Fibroblast of lung (primary cell): Measurements from ENCODE around the gene OR51V1. TPM values are rescaled to one million over a fixed set of nuclear protein-coding genes. Genes with fewer than 3 reads are reported as not detected.

Experiments
- DNase-seq, 2 donors: peaks; one replicate each; pipeline versions ENCODE4 v3.0.0 to v3.0.0-alpha.2; 2010; ENCODE audit warnings: low read depth in 2 of 2
- H2AFZ ChIP-seq: 2 replicates; pipeline ENCODE4 v1.5.1; 2012; ENCODE audit warnings: low read length, control low read depth, inconsistent platforms
- H3K27ac ChIP-seq: 2 replicates; pipeline ENCODE4 v1.5.1; 2011; ENCODE audit warnings: low read length, control low read depth; ENCODE audit not compliant: insufficient read depth
- H3K27me3 ChIP-seq: 2 replicates; pipeline ENCODE4 v1.5.1; 2011; ENCODE audit warnings: mild to moderate bottlenecking, low read length; ENCODE audit not compliant: control insufficient read depth, insufficient read depth
- H3K36me3 ChIP-seq: 2 replicates; pipeline ENCODE4 v1.5.1; 2011; ENCODE audit warnings: low read length; ENCODE audit not compliant: control insufficient read depth, insufficient read depth
- H3K4me1 ChIP-seq: 2 replicates; pipeline ENCODE4 v1.5.1; 2011; ENCODE audit warnings: low read length; ENCODE audit not compliant: control insufficient read depth, insufficient read depth; ENCODE audit errors: extremely low read depth
- H3K4me2 ChIP-seq: 2 replicates; pipeline ENCODE4 v1.5.1; 2011; ENCODE audit warnings: low read length, control low read depth; ENCODE audit not compliant: insufficient read depth; ENCODE audit errors: extremely low read depth
- H3K4me3 ChIP-seq, 4 experiments: fragments of 200-600 bp in 1 of 4; sonication (generic) in 1 of 4; replicated peaks in 1 of 4; 2 replicates each; pipeline ENCODE4 v1.5.1; 2011 to 2016; ENCODE audit warnings: low read length in 4 of 4, low read depth in 3 of 4, mild to moderate bottlenecking in 3 of 4, control low read depth in 2 of 4, inconsistent platforms in 1 of 4, mixed read lengths in 1 of 4; ENCODE audit not compliant: insufficient read depth in 1 of 4; ENCODE audit errors: control extremely low read depth in 1 of 4
- H3K79me2 ChIP-seq: 2 replicates; pipeline ENCODE4 v1.5.1; 2012; ENCODE audit warnings: mild to moderate bottlenecking, low read length, inconsistent platforms; ENCODE audit not compliant: control insufficient read depth, insufficient read depth
- H3K9ac ChIP-seq: 2 replicates; pipeline ENCODE4 v1.5.1; 2011; ENCODE audit warnings: mild to moderate bottlenecking, low read length, control low read depth; ENCODE audit not compliant: insufficient read depth
- H3K9me3 ChIP-seq: 2 replicates; pipeline ENCODE4 v1.5.1; 2012; ENCODE audit warnings: low read depth, low read length; ENCODE audit not compliant: control insufficient read depth, insufficient read depth
- H4K20me1 ChIP-seq: 2 replicates; pipeline ENCODE4 v1.5.1; 2011; ENCODE audit warnings: low read length; ENCODE audit not compliant: control insufficient read depth, insufficient read depth; ENCODE audit errors: extremely low read depth
- CTCF ChIP-seq, 2 donors: IDR thresholded peaks in 1 of 2; conservative IDR thresholded peaks in 1 of 2; 1 replicate in 1 of 2; 2 replicates in 1 of 2; pipeline ENCODE4 v1.5.1; 2011 to 2012; ENCODE audit warnings: low read length in 2 of 2, control low read depth in 1 of 2, inconsistent platforms in 1 of 2, low read depth in 1 of 2, mild to moderate bottlenecking in 1 of 2
- EZH2 ChIP-seq: IDR thresholded peaks from 2 replicates; pipeline ENCODE4 v1.5.1; 2012; ENCODE audit warnings: low read length, control low read depth, mild to moderate bottlenecking; ENCODE audit errors: missing control alignments
- polyA plus RNA-seq, 2 donors: library from polyadenylated mRNA; depleted of rRNA in 1 of 2; stranded (reverse) in 1 of 2; unstranded in 1 of 2; fragments of >200 nt; gene quantifications; 2 replicates each; pipeline ENCODE4 v1.2.1, GENCODE V29; 2011 to 2012; ENCODE audit warnings: missing spikeins in 1 of 2
- total RNA-seq: library from RNA; depleted of rRNA; stranded (reverse); fragments of >200 nt; gene quantifications from 2 replicates; pipeline ENCODE4 v1.2.1, GENCODE V29; 2014

Gene OR51V1
- total and polyA plus RNA-seq, 2 donors (not counting 1 experiment from before 2014, with no cell fraction given): not detected

GRCh38 chr11:5210376-5210885 is 9.9 kb upstream of the OR51V1 start:
- Histone ChIP-seq H3K4me3 (no peak overlapping the region), H3K27me3 (no peaks in the 10 kb centered on the region), H2AFZ (peak overlapping the region; percentile 30), H3K9me3 (no peaks in the 10 kb centered on the region), H3K27ac (no peak overlapping the region), H3K36me3 (no peaks in the 10 kb centered on the region), H3K4me1 (no peaks in the 10 kb centered on the region), H4K20me1 (no peaks in the 10 kb centered on the region), H3K9ac (no peak overlapping the region), H3K79me2 (no peaks in the 10 kb centered on the region), H3K4me2 (no peak overlapping the region)
- TF ChIP-seq CTCF (conservative IDR thresholded peaks at IDR 0.05 in 1 of 2, IDR thresholded peaks at IDR 0.05 in 1 of 2; ENCODE audit: low read depth in 1 of 2, low read length in 2 of 2) (no peak), EZH2 (no peak)
- no peak for DNase-seq

GRCh38 chr11:5204787-5205186 is 4.3 kb upstream of the OR51V1 start:
- H3K9ac ChIP-seq: no peak overlapping the region
- no peaks in the 10 kb centered on the region for H4K20me1 ChIP-seq
- no peaks in the 10 kb centered on the region for H3K9me3 ChIP-seq
- no peak overlapping the region for H3K27ac ChIP-seq
- peak overlapping the region; percentile 25 for H2AFZ ChIP-seq
- peaks cover 4% of the 10 kb centered on the region for H3K4me1 ChIP-seq
- TF ChIP-seq EZH2 (no peak), CTCF (conservative IDR thresholded peaks at IDR 0.05 in 1 of 2, IDR thresholded peaks at IDR 0.05 in 1 of 2; ENCODE audit: low read depth in 1 of 2, low read length in 2 of 2) (peak; percentile 66 to 68)
- H3K27me3 ChIP-seq: no peaks in the 10 kb centered on the region
- H3K79me2 ChIP-seq: no peaks in the 10 kb centered on the region
- DNase-seq: peak; percentile 61 to 83
- H3K36me3 ChIP-seq: no peaks in the 10 kb centered on the region
- H3K4me2 ChIP-seq: no peak overlapping the region
- no peak overlapping the region for H3K4me3 ChIP-seq

GRCh38 chr11:5203366-5203765 is 2.9 kb upstream of the OR51V1 start:
- Histone ChIP-seq H2AFZ (no peak overlapping the region), H3K4me2 (no peak overlapping the region), H3K4me1 (peaks cover 4% of the 10 kb centered on the region), H3K9ac (no peak overlapping the region), H3K4me3 (no peak overlapping the region), H3K36me3 (no peaks in the 10 kb centered on the region), H4K20me1 (no peaks in the 10 kb centered on the region), H3K79me2 (no peaks in the 10 kb centered on the region), H3K27ac (no peak overlapping the region), H3K27me3 (no peaks in the 10 kb centered on the region), H3K9me3 (no peaks in the 10 kb centered on the region)
- TF ChIP-seq CTCF (conservative IDR thresholded peaks at IDR 0.05 in 1 of 2, IDR thresholded peaks at IDR 0.05 in 1 of 2; ENCODE audit: low read depth in 1 of 2, low read length in 2 of 2) (no peak), EZH2 (no peak)
- peak in 1 of 2 donors; percentile 43 for DNase-seq
